ENCODE data around the gene MPC1L. TPM values are rescaled to one million over a fixed set of nuclear protein-coding genes. Genes with fewer than 3 reads are reported as not detected.

Gene MPC1L
- total and polyA plus RNA-seq, 8 donors = not detected

DNA sequence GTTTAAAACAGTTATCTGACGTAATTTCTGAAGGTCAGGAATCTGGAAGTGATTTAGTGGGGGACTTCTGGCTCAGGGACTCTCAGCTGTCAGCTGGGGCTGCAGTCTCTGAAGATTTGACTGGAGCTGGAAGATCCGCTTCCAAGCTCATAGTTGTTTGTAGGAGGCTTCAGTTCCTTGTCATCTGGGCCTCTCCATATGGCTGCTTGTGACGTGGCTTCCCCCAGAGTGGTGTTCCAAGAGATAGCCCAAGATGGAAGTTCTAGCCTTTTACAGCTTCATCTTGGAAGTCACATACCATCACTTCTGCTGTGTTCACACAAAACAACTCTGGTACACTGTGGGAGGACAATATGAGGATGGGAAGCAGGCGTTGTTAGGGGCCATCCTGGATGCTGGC, 2.1 kb downstream of the MPC1L start:
- Histone ChIP-seq H3K27me3 (peaks cover 0 to 4% (median 0%) of the 10 kb centered on the region in 3 donors), H3K4me1 (no peaks in the 10 kb centered on the region), H3K9me3 (peaks cover 0 to 8% (median 2%) of the 10 kb centered on the region in 4 donors), H3K36me3 (peaks cover 12 to 39% (median 36%) of the 10 kb centered on the region in 4 donors), H3K4me3 (no peak overlapping the region), H3K27ac (no peak overlapping the region)
- DNase-seq = no peak
- no peak for TF ChIP-seq POLR2A (IDR thresholded peaks at IDR 0.05)
- TF ChIP-seq, protein P1, sequence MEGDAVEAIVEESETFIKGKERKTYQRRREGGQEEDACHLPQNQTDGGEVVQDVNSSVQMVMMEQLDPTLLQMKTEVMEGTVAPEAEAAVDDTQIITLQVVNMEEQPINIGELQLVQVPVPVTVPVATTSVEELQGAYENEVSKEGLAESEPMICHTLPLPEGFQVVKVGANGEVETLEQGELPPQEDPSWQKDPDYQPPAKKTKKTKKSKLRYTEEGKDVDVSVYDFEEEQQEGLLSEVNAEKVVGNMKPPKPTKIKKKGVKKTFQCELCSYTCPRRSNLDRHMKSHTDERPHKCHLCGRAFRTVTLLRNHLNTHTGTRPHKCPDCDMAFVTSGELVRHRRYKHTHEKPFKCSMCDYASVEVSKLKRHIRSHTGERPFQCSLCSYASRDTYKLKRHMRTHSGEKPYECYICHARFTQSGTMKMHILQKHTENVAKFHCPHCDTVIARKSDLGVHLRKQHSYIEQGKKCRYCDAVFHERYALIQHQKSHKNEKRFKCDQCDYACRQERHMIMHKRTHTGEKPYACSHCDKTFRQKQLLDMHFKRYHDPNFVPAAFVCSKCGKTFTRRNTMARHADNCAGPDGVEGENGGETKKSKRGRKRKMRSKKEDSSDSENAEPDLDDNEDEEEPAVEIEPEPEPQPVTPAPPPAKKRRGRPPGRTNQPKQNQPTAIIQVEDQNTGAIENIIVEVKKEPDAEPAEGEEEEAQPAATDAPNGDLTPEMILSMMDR (IDR thresholded peaks at IDR 0.05) = no peak
- TF ChIP-seq POLR2AphosphoS5 (IDR thresholded peaks at IDR 0.05) = no peak
- no peak for TF ChIP-seq EP300 (IDR thresholded peaks at IDR 0.05)
- intact Hi-C loops (cut with DNase I; ENCODE audit: low total_unique reads) = no loop called here
- 88 to 100% (median 96%) methylated on average over 4 of the region's 4 CpGs for WGBS, 5 donors

DNA sequence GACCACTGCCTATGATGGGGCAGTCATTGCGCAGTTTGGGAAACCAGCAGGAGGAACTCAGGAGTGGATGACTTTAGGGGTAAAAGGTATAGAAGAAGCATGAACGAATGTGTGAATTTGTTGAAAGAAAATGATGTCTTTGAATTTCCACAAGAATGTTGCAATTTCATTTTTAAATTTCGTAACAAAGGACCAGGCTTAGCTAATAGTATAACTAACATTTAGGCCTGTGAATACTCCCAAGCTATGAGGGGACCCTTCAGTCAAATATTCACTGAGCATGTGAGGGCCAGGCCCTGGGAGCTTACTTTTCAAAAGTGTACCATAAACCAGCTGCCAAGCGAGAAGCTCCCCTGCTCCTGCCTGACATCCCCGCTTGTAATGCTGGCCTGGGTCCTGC, 5.3 kb downstream of the MPC1L start:
- 88 to 94% (median 94%) methylated on average over 5 of the region's 5 CpGs for WGBS, 5 donors
- no peaks in the 10 kb centered on the region for H3K27me3 ChIP-seq
- H3K9me3 ChIP-seq = peaks cover 0 to 1% (median 0%) of the 10 kb centered on the region in 4 donors
- peaks cover 12 to 69% (median 67%) of the 10 kb centered on the region in 4 donors for H3K36me3 ChIP-seq
- no peak for TF ChIP-seq EP300 (IDR thresholded peaks at IDR 0.05)
- no peak for TF ChIP-seq POLR2A (IDR thresholded peaks at IDR 0.05)
- no peak for TF ChIP-seq POLR2AphosphoS5 (IDR thresholded peaks at IDR 0.05)
- TF ChIP-seq, protein P1 (IDR thresholded peaks at IDR 0.05) = no peak
- H3K27ac ChIP-seq = no peak overlapping the region
- no peak overlapping the region for H3K4me3 ChIP-seq
- no peaks in the 10 kb centered on the region for H3K4me1 ChIP-seq
- no peak for DNase-seq
- intact Hi-C loops (cut with DNase I; ENCODE audit: low total_unique reads) = no loop called here

DNA sequence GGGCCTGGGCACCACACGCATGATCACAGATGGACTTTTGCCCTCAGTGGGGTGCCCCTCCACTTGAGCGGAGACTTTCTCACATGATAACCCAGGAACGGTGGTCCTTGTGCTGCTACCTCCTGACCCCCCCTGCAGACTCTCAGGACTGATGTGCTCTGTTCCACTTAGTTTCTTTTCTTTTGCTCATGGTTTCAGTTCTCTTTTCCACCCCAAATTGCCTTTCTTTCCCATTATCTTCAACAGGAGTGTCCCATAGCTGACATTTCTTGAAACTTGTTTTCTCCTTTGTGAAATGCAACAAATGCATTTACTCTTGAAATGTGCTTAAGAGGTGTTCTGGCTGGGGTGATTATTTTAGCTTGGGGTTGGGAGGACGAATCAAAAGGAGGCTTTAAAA, 9.0 kb downstream of the MPC1L start:
- 72 to 93% (median 90%) methylated on average over 2 to 4 of the region's 4 CpGs for WGBS, 5 donors
- no peaks in the 10 kb centered on the region for H3K4me1 ChIP-seq
- peaks cover 12 to 98% (median 98%) of the 10 kb centered on the region in 4 donors for H3K36me3 ChIP-seq
- DNase-seq = no peak
- no peak overlapping the region for H3K27ac ChIP-seq
- TF ChIP-seq, protein P1 (IDR thresholded peaks at IDR 0.05) = no peak
- TF ChIP-seq POLR2A (IDR thresholded peaks at IDR 0.05) (no peak), POLR2AphosphoS5 (IDR thresholded peaks at IDR 0.05) (no peak), EP300 (IDR thresholded peaks at IDR 0.05) (no peak)
- no peak overlapping the region for H3K4me3 ChIP-seq
- intact Hi-C loops (cut with DNase I; ENCODE audit: low total_unique reads) = no loop called here
- no peaks in the 10 kb centered on the region for H3K9me3 ChIP-seq
- H3K27me3 ChIP-seq = no peaks in the 10 kb centered on the region

DNA sequence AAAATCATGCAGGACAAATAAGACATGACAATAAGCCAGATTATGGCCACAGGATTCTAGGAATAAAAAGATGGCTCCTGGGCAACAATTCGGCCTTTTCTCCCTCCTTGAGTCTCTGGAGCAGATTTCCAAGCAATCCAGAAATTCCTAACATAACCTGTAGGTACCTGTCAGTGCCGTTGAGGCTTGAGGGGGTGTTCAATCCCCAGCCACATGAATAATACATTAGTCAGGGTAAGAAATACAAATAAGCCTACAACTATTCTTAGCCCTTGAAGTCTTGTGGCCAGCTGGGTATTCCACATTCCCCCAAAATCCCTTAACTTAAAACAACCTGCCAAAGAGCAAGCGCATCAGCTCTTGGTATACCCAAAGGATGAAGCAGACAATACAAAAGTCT, 14.5 kb downstream of the MPC1L start:
- DNase-seq = no peak
- WGBS, 5 donors = 84 to 95% (median 88%) methylated on average over 3 of the region's 3 CpGs
- Histone ChIP-seq H3K27me3 (no peaks in the 10 kb centered on the region), H3K4me3 (no peak overlapping the region), H3K27ac (no peak overlapping the region), H3K9me3 (no peaks in the 10 kb centered on the region), H3K4me1 (peaks cover 0 to 15% (median 7%) of the 10 kb centered on the region in 4 donors), H3K36me3 (peaks cover 0 to 74% (median 70%) of the 10 kb centered on the region in 4 donors)
- TF ChIP-seq POLR2A (IDR thresholded peaks at IDR 0.05) = no peak
- TF ChIP-seq, protein P1 (IDR thresholded peaks at IDR 0.05) = no peak
- intact Hi-C loops (cut with DNase I; ENCODE audit: low total_unique reads) = no loop called here
